HL-60/S4 treated with phorbol 12-myristate 13-acetate at 8.2 ng/mL for 4 days and 3 days (cell line): ENCODE results near the gene CRTC2.

Experiments used
- in situ Hi-C: fragments of 300-500 bp; cut with MboI; formaldehyde crosslinking; loops from 2 replicates; pipeline ENCODE4 v1.15.0; 2022; ENCODE audit warnings: low sequenced_read_pairs

Gene CRTC2

GRCh38 chr1:153954826-153955225, 3.6 kb downstream of the CRTC2 start:
- in situ Hi-C loops = no loop called here

- in situ Hi-C loops = no loop called here
Measured at GRCh38 chr1:153953859-153954365, 4.5 kb downstream of the CRTC2 start.

GRCh38 chr1:153951801-153952200, 6.6 kb downstream of the CRTC2 start:
- in situ Hi-C loops = no loop called here

GRCh38 chr1:153951183-153951582, 7.2 kb downstream of the CRTC2 start:
- in situ Hi-C loops = no loop called here

- in situ Hi-C loops = no loop called here
Measured at GRCh38 chr1:153946622-153947241, 11.7 kb downstream of the CRTC2 start, which contains the start of gene DENND4B. DENND4B (minus strand) TSS chr1:153946718; CDS start chr1:153944374, 2,344 bp downstream.

- in situ Hi-C loops = no loop called here
Measured at GRCh38 chr1:153945795-153946621, 12.4 kb downstream of the CRTC2 start.

DNA sequence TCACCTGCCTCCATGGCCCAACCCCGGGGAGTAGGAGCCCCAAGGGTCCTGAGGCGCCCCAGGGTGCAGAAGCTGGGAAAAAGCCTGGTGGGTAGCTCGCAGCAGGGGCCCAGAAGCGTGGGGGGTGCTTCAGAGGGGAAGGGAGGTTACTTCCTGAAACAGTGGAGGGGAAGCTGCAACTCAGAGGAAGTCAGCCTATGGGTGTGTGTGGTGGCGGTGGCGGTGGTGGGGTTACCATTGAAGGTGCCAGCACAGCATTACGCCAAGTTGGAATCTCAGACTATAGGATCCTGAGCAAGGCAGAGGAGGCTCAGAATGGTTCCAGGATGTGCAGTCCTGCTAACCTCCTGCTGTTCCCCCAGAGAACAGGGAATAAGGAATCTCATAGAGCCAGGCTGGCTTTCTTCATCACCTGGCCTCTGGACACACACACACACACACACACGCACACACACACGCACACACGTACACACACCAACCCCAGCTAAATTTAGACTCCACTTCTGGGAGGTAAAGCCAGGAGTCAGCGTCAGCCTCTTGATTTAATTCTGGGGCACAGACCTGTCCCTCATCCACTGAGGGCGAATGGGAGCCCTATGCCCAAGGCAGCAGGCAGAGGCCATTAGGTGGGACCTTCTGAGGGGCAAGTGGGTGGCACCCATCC, 13.1 kb downstream of the CRTC2 start:
- in situ Hi-C loops = no loop called here

- in situ Hi-C loops = no loop called here
Measured at GRCh38 chr1:153944827-153945117, 13.6 kb downstream of the CRTC2 start.

GRCh38 chr1:153944005-153944826, 14.2 kb downstream of the CRTC2 start:
- in situ Hi-C loops = no loop called here

GRCh38 chr1:153942766-153943549, 15.5 kb downstream of the CRTC2 start:
- in situ Hi-C loops = no loop called here

DNA sequence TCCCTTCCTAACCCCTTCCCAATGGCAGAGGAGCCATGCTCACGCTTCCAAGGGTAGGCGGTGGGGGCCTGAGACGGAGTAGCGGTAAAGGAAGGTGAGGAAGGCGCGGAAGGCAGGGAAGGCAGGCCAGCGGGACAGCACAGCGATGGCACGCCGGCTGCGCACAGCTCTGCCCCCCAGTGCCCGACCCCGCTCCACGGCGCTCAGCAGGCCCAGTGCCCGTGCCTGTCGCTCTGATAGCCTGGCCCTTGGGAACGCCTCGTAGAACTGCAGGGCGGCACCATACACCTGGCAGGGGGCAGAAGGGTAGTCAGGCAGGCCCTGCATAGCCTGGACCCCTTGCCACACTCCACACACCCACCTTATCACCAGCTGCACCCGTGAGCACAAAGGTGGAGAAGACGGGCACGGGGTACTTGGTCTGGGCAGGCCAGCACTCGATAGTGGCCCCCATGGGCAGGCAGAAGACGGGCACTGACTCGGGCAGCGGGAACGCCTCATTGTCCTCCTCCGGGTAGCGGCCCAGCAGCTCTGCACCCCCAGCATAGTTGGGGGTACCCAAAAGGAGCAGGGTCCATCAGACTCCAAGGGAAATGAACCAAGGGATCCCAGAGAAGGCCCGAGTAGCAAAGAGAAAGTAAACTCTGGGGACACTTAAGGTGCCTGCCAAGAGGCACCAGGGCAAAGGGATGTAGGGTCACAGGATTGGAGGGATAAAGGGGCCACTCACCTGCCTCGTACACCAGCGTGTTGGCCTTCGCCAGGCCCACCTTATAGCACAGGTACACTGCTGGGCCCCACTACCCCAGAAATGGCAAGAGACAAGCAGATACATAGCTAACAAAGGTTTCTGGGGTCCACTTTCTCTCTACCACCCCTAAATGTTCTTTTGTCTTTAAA, 16.3 kb downstream of the CRTC2 start:
- in situ Hi-C loops = no loop called here

GRCh38 chr1:153940756-153941155, 17.7 kb downstream of the CRTC2 start:
- in situ Hi-C loops = no loop called here

GRCh38 chr1:153939476-153939875, 18.9 kb downstream of the CRTC2 start:
- in situ Hi-C loops = no loop called here

DNA sequence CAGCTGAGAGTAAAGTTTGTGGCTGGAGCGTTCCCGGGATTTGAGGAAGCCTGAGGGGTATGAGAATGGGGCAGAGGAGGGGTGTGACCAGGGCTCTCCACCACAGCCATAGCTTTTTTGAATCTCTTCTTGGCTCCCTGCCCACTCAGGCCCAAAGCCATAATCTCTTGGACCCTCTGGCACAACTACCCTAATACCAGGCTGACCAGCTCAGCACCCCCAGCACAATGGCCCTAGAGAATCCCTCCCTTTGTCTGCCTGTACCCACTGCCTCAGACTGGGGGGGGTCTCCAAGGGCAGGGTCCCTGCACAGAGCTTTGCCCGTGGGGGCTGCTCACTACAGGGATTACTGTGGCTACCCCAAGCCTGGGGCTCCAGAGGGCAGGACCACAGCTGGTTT, 19.4 kb downstream of the CRTC2 start:
- in situ Hi-C loops = no loop called here

DNA sequence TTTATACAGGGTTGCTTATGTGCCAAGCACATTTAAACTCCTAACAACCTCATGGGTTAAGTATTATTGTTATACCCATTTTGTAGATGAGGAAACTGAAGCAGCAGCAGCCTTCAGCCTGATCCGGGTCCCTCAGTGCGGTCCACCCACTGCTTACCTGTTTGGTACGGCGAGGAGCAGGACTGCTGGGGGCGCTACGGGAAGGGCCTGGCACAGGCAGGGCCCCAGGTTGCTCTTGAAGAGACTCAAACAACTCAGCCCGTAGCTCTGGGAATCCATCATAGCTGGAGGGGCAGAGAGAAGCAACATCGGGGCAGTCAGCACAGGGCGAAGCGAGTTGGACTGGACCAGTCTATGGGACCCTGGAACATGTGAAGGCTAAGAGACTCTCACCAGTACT, 21.1 kb downstream of the CRTC2 start:
- in situ Hi-C loops = no loop called here

DNA sequence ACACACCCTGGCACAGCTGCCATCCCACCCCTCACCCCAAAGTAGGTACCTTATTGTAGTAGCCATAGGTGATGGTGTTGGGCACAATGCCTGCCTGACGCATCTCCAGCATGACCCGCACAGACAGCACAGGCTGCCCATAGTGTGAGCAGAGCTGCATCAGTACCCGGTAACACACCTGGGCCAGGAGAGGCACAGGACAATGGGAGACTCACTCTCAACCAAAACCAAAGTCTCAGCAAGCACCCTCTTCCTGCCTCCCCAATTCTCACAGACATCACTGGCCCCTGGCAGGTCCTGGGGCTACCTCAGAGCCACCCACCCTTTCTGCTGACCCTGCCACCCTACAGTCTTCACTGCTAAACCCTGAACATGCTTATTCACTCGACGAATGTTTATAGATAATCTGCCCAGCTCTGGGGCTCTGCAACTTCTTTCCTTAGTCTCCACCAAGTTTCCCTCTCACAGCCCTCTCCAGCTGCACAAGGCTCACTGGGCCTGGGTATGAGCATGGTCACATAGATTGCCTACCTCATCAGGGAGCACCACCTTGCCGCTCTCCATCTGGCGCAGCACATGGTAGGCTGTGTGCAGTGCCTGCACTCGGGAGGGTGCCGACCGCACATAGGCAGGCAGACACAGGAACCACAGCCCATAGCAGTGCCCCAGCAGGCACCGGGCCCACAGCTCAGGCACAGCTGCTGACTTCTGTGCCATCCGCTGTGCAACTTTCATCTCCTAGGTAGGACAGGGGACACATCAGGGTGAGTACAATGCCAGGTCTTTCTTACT, 22.2 kb downstream of the CRTC2 start:
- in situ Hi-C loops = no loop called here

GRCh38 chr1:153934746-153935145, 23.7 kb downstream of the CRTC2 start:
- in situ Hi-C loops = no loop called here

DNA sequence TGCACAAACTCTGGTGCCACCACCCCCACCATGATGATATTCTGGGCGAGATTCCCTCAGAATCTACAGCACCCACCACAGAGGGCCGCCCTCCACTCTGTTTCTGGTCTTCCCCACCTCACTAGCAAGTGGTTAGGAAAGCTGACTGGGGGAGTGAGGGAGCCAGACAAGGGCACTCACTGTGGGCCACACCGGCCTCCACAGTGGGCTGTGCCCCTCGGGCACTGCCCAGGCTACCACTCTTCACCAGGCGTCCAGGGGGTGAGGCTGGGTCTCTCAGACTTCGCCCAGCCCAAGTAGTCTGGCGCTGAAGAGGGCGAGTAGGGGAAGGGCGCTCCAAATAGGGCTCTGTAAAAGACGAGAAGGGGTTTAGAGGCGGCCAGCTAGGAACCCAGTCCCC, 24.5 kb downstream of the CRTC2 start:
- in situ Hi-C loops = no loop called here
